Naive B cell (primary cell): ENCODE results near the gene COL23A1. TPM values are rescaled to one million over a fixed set of nuclear protein-coding genes. Genes with fewer than 3 reads are reported as not detected.

Experiments used
- ATAC-seq, 2 donors: fragments of 150-1000 bp; cut with Tn5 transposase; 2 replicates each; pipeline ENCODE4 v1.10.0; 2021; ENCODE audit warnings: low read depth in 2 of 2, mild to moderate bottlenecking in 2 of 2, moderate library complexity in 2 of 2
- DNase-seq: peaks from one replicate; pipeline ENCODE4 v3.0.0; 2022
- H3K27ac Mint-ChIP-seq, 6 donors: one replicate each; pipeline ENCODE4 v1.8.0; 2020 to 2022; ENCODE audit warnings: mild to moderate bottlenecking in 6 of 6, mixed read lengths in 6 of 6, moderate library complexity in 5 of 6, inconsistent platforms in 2 of 6
- H3K27me3 Mint-ChIP-seq, 3 donors: one replicate each; pipeline ENCODE4 v1.8.0; 2021 to 2022; ENCODE audit warnings: mixed read lengths in 3 of 3, mild to moderate bottlenecking in 1 of 3
- H3K36me3 Mint-ChIP-seq, 2 donors: one replicate each; pipeline ENCODE4 v1.8.0; 2020 to 2022; ENCODE audit warnings: mixed read lengths in 2 of 2, inconsistent platforms in 1 of 2, mild to moderate bottlenecking in 1 of 2
- H3K4me1 Mint-ChIP-seq, 3 donors: one replicate each; pipeline ENCODE4 v1.8.0; 2020 to 2022; ENCODE audit warnings: mixed read lengths in 3 of 3, inconsistent platforms in 1 of 3, mild to moderate bottlenecking in 1 of 3, moderate library complexity in 1 of 3
- H3K4me3 Mint-ChIP-seq, 8 donors: one replicate each; pipeline ENCODE4 v1.8.0; 2020 to 2022; ENCODE audit warnings: mild to moderate bottlenecking in 8 of 8, mixed read lengths in 8 of 8, moderate library complexity in 8 of 8, inconsistent platforms in 2 of 8
- H3K9me3 Mint-ChIP-seq, 7 donors: one replicate each; pipeline ENCODE4 v1.8.0; 2020 to 2022; ENCODE audit warnings: mixed read lengths in 7 of 7, mild to moderate bottlenecking in 5 of 7, inconsistent platforms in 2 of 7, moderate library complexity in 1 of 7
- polyA plus RNA-seq, 6 donors: library from polyadenylated mRNA; unstranded; fragments of 300-500 nt; fragmentation: Illumina TruSeq; gene quantifications; one replicate each; pipeline ENCODE4 v1.2.3, GENCODE V29; 2021; ENCODE audit warnings: low read depth in 6 of 6

COL23A1 gene
- polyA plus RNA-seq, 6 donors from 2014 or later, result 0.16 TPM; not detected in 5

GRCh38 chr5:178355671-178356070, 234.5 kb downstream of the COL23A1 start:
- Mint-ChIP-seq H3K9me3 (peaks cover 0 to 7% (median 0%) of the 10 kb centered on the region in 7 donors), H3K27me3 (peaks cover 11 to 36% (median 25%) of the 10 kb centered on the region in 3 donors), H3K4me1 (peaks cover 0 to 11% (median 3%) of the 10 kb centered on the region in 3 donors), H3K4me3 (no peak overlapping the region), H3K36me3 (no peaks in the 10 kb centered on the region), H3K27ac (no peak overlapping the region)
- no peak for ATAC-seq
- no peak for DNase-seq

GRCh38 chr5:178353461-178353860, 236.7 kb downstream of the COL23A1 start:
- peak overlapping the region in 1 of 6 donors; percentile 27 for H3K27ac Mint-ChIP-seq
- no peaks in the 10 kb centered on the region for H3K36me3 Mint-ChIP-seq
- no peak for DNase-seq
- peaks cover 20 to 42% (median 24%) of the 10 kb centered on the region in 3 donors for H3K27me3 Mint-ChIP-seq
- peak overlapping the region in 1 of 8 donors; percentile 30 for H3K4me3 Mint-ChIP-seq
- peaks cover 0 to 11% (median 3%) of the 10 kb centered on the region in 3 donors for H3K4me1 Mint-ChIP-seq
- ATAC-seq, result no peak
- H3K9me3 Mint-ChIP-seq, result peaks cover 0 to 7% (median 0%) of the 10 kb centered on the region in 7 donors

GRCh38 chr5:178352035-178352349, 238.2 kb downstream of the COL23A1 start:
- no peaks in the 10 kb centered on the region for H3K9me3 Mint-ChIP-seq
- ATAC-seq (no peak), DNase-seq (no peak)
- H3K27ac Mint-ChIP-seq, result no peak overlapping the region
- H3K36me3 Mint-ChIP-seq, result no peaks in the 10 kb centered on the region
- H3K4me3 Mint-ChIP-seq, result no peak overlapping the region
- peaks cover 0 to 10% (median 3%) of the 10 kb centered on the region in 3 donors for H3K4me1 Mint-ChIP-seq
- H3K27me3 Mint-ChIP-seq, result peaks cover 12 to 34% (median 20%) of the 10 kb centered on the region in 3 donors

- ATAC-seq (no peak), DNase-seq (no peak)
- H3K4me1 Mint-ChIP-seq, result peaks cover 0 to 5% (median 2%) of the 10 kb centered on the region in 3 donors
- H3K27ac Mint-ChIP-seq, result peak overlapping the region in 1 of 6 donors; percentile 84
- no peak overlapping the region for H3K4me3 Mint-ChIP-seq
- H3K27me3 Mint-ChIP-seq, result peaks cover 9 to 29% (median 18%) of the 10 kb centered on the region in 3 donors
- H3K9me3 Mint-ChIP-seq, result no peaks in the 10 kb centered on the region
- H3K36me3 Mint-ChIP-seq, result no peaks in the 10 kb centered on the region
Measured at GRCh38 chr5:178351221-178352034, 238.8 kb downstream of the COL23A1 start.

GRCh38 chr5:178350361-178351220, 239.6 kb downstream of the COL23A1 start:
- H3K27me3 Mint-ChIP-seq, result peaks cover 4 to 21% (median 10%) of the 10 kb centered on the region in 3 donors
- peak overlapping the region in 1 of 8 donors; percentile 61 for H3K4me3 Mint-ChIP-seq
- no peaks in the 10 kb centered on the region for H3K36me3 Mint-ChIP-seq
- peak overlapping the region in 2 of 6 donors; percentile 44 to 84 for H3K27ac Mint-ChIP-seq
- H3K9me3 Mint-ChIP-seq, result no peaks in the 10 kb centered on the region
- DNase-seq (no peak), ATAC-seq (no peak)
- H3K4me1 Mint-ChIP-seq, result no peaks in the 10 kb centered on the region

GRCh38 chr5:178349625-178350353, 240.4 kb downstream of the COL23A1 start:
- H3K4me1 Mint-ChIP-seq, result no peaks in the 10 kb centered on the region
- peak overlapping the region in 1 of 6 donors; percentile 44 for H3K27ac Mint-ChIP-seq
- H3K9me3 Mint-ChIP-seq, result no peaks in the 10 kb centered on the region
- ATAC-seq (no peak), DNase-seq (no peak)
- H3K4me3 Mint-ChIP-seq, result no peak overlapping the region
- no peaks in the 10 kb centered on the region for H3K36me3 Mint-ChIP-seq
- peaks cover 4 to 21% (median 9%) of the 10 kb centered on the region in 3 donors for H3K27me3 Mint-ChIP-seq

- Mint-ChIP-seq H3K9me3 (no peaks in the 10 kb centered on the region), H3K4me1 (no peaks in the 10 kb centered on the region), H3K27me3 (peaks cover 0 to 21% (median 9%) of the 10 kb centered on the region in 3 donors), H3K36me3 (no peaks in the 10 kb centered on the region), H3K27ac (peak overlapping the region in 1 of 6 donors; percentile 16), H3K4me3 (no peak overlapping the region)
- DNase-seq (no peak), ATAC-seq (no peak)
Measured at GRCh38 chr5:178349075-178349511, 241.1 kb downstream of the COL23A1 start.

- H3K9me3 Mint-ChIP-seq, result no peaks in the 10 kb centered on the region
- H3K27ac Mint-ChIP-seq, result peak overlapping the region in 1 of 6 donors; percentile 88
- H3K4me1 Mint-ChIP-seq, result no peaks in the 10 kb centered on the region
- ATAC-seq (no peak), DNase-seq (no peak)
- H3K36me3 Mint-ChIP-seq, result no peaks in the 10 kb centered on the region
- no peak overlapping the region for H3K4me3 Mint-ChIP-seq
- peaks cover 0 to 18% (median 9%) of the 10 kb centered on the region in 3 donors for H3K27me3 Mint-ChIP-seq
Measured at GRCh38 chr5:178348356-178349074, 241.7 kb downstream of the COL23A1 start.

- H3K4me3 Mint-ChIP-seq, result no peak overlapping the region
- H3K9me3 Mint-ChIP-seq, result no peaks in the 10 kb centered on the region
- ATAC-seq, result no peak
- no peaks in the 10 kb centered on the region for H3K4me1 Mint-ChIP-seq
- no peak overlapping the region for H3K27ac Mint-ChIP-seq
- H3K36me3 Mint-ChIP-seq, result no peaks in the 10 kb centered on the region
- no peak for DNase-seq
- H3K27me3 Mint-ChIP-seq, result peaks cover 0 to 13% (median 9%) of the 10 kb centered on the region in 3 donors
Measured at GRCh38 chr5:178347956-178348355, 242.2 kb downstream of the COL23A1 start.

GRCh38 chr5:178346607-178347334, 243.4 kb downstream of the COL23A1 start:
- Mint-ChIP-seq H3K36me3 (no peaks in the 10 kb centered on the region), H3K27ac (no peak overlapping the region), H3K9me3 (no peaks in the 10 kb centered on the region), H3K4me1 (peaks cover 0 to 2% (median 0%) of the 10 kb centered on the region in 3 donors), H3K4me3 (no peak overlapping the region), H3K27me3 (peaks cover 0 to 14% (median 10%) of the 10 kb centered on the region in 3 donors)
- DNase-seq (no peak), ATAC-seq (no peak)

- DNase-seq (no peak), ATAC-seq (no peak)
- H3K27me3 Mint-ChIP-seq, result peaks cover 0 to 17% (median 0%) of the 10 kb centered on the region in 3 donors
- no peaks in the 10 kb centered on the region for H3K9me3 Mint-ChIP-seq
- no peaks in the 10 kb centered on the region for H3K36me3 Mint-ChIP-seq
- H3K4me3 Mint-ChIP-seq, result no peak overlapping the region
- H3K27ac Mint-ChIP-seq, result no peak overlapping the region
- H3K4me1 Mint-ChIP-seq, result peaks cover 0 to 5% (median 0%) of the 10 kb centered on the region in 3 donors
Measured at GRCh38 chr5:178343306-178343705, 246.9 kb downstream of the COL23A1 start.

- H3K4me3 Mint-ChIP-seq, result no peak overlapping the region
- no peaks in the 10 kb centered on the region for H3K36me3 Mint-ChIP-seq
- DNase-seq (no peak), ATAC-seq (no peak)
- no peaks in the 10 kb centered on the region for H3K9me3 Mint-ChIP-seq
- H3K4me1 Mint-ChIP-seq, result peaks cover 0 to 5% (median 0%) of the 10 kb centered on the region in 3 donors
- H3K27ac Mint-ChIP-seq, result peak overlapping the region in 2 of 6 donors; percentile 35 to 44
- H3K27me3 Mint-ChIP-seq, result peaks cover 0 to 17% (median 0%) of the 10 kb centered on the region in 3 donors
Measured at GRCh38 chr5:178341851-178342140, 248.4 kb downstream of the COL23A1 start.
